ENCODE measurements around the gene LSR. TPM values are rescaled to one million over a fixed set of nuclear protein-coding genes. Genes with fewer than 3 reads are reported as not detected.

The LSR gene
- total RNA-seq, 1 donor from 2014 or later, result 18.1 TPM

DNA sequence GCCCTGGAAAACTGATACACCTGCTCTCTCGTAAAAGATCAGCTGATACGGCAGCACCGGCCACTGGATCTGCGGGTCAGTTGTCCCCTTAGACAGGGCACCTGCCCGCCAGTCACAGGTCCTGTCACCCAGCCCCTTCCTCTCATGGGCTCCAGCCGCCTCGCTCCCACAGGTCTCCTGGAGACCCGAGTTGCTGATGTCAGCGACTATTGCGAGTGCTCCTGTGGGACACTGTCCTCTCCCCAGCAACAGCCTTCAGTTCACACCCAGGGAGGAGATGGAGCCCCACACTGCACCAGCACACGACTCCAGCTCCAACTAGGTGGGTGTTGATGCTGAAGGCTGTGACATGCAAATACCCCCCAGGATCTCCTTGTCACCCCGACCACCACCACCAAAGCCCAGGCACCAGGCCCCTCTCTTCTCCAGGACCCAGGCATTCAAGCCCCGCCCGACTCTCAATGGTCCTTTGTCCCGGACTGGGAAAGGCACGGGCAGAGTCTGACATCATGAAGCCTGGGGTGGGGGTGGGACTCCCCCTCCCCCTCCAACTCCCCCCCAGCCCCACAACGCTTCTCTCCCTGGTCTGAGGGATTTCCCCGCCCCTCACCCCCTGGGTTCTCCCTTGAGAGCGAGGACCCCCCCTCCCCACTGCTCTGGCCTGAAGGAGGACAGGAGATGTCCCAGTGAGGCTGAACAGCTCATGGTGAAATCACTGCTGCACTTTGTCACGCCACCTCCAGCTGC, 41.8 kb downstream of the LSR start:
- Mint-ChIP-seq H3K27ac (ENCODE audit: unreplicated experiment) (no peak overlapping the region), H3K4me3 (ENCODE audit: unreplicated experiment) (no peak overlapping the region), H3K9me3 (ENCODE audit: unreplicated experiment) (no peaks in the 10 kb centered on the region), H3K27me3 (ENCODE audit: low read depth, unreplicated experiment) (peaks cover 31% of the 10 kb centered on the region), H3K4me1 (ENCODE audit: low read depth, unreplicated experiment) (no peaks in the 10 kb centered on the region), H3K36me3 (ENCODE audit: low read depth, unreplicated experiment) (no peaks in the 10 kb centered on the region)
- H3K4me1 ChIP-seq (ENCODE audit: insufficient read depth, low read length), result no peaks in the 10 kb centered on the region
- no peak overlapping the region for H3K27ac ChIP-seq (ENCODE audit: low read depth, low read length)
- no peak for DNase-seq (ENCODE audit: low read depth)
- no peaks in the 10 kb centered on the region for H3K9me3 ChIP-seq (ENCODE audit: insufficient read depth, low read depth, low read length)
- no peaks in the 10 kb centered on the region for H3K36me3 ChIP-seq (ENCODE audit: insufficient read depth, low read length)
- no peak overlapping the region for H3K9ac ChIP-seq (ENCODE audit: low read length)
- H2AFZ ChIP-seq (ENCODE audit: low read depth, low read length), result no peak overlapping the region
- no peaks in the 10 kb centered on the region for H3K79me2 ChIP-seq (ENCODE audit: insufficient read depth, low read length)
- H4K20me1 ChIP-seq (ENCODE audit: insufficient read depth, low read length), result no peaks in the 10 kb centered on the region
- no peak for TF ChIP-seq EZH2 (IDR thresholded peaks at IDR 0.05; ENCODE audit: insufficient read depth, low read length)
- TF ChIP-seq, protein P1, sequence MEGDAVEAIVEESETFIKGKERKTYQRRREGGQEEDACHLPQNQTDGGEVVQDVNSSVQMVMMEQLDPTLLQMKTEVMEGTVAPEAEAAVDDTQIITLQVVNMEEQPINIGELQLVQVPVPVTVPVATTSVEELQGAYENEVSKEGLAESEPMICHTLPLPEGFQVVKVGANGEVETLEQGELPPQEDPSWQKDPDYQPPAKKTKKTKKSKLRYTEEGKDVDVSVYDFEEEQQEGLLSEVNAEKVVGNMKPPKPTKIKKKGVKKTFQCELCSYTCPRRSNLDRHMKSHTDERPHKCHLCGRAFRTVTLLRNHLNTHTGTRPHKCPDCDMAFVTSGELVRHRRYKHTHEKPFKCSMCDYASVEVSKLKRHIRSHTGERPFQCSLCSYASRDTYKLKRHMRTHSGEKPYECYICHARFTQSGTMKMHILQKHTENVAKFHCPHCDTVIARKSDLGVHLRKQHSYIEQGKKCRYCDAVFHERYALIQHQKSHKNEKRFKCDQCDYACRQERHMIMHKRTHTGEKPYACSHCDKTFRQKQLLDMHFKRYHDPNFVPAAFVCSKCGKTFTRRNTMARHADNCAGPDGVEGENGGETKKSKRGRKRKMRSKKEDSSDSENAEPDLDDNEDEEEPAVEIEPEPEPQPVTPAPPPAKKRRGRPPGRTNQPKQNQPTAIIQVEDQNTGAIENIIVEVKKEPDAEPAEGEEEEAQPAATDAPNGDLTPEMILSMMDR (IDR thresholded peaks at IDR 0.05; ENCODE audit: insufficient read depth, low read depth, low read length), result no peak
- FAIRE-seq, result no peak
- no peak overlapping the region for H3K4me3 ChIP-seq (ENCODE audit: insufficient read depth, low read depth, low read length)
- peaks cover 7% of the 10 kb centered on the region for H3K27me3 ChIP-seq (ENCODE audit: insufficient read depth, low read length)
- no peak overlapping the region for H3K4me2 ChIP-seq (ENCODE audit: low read length)

DNA sequence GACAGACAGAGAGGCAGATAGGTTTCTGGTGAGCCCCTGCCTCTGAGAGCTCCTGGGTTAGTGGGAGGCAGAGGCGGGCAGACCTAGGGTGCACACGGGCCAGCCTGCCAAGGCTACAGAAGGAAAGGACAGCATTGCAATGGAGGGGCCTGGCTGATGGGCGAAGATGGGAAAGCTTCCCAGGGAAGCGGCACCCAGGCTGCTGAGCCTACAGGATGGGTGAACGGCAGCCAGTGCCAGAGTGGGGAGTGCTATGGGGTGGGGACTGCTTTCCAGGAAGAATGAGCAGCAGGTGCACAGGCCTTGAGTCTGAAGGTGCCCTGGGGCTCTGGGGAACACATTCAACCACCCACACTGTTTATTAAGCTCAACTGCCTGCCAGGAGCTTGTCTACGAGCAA, 42.5 kb downstream of the LSR start:
- peaks cover 31% of the 10 kb centered on the region for H3K27me3 Mint-ChIP-seq (ENCODE audit: low read depth, unreplicated experiment)
- Histone ChIP-seq H3K4me1 (ENCODE audit: insufficient read depth, low read length) (no peaks in the 10 kb centered on the region), H3K4me2 (ENCODE audit: low read length) (no peak overlapping the region), H3K9me3 (ENCODE audit: insufficient read depth, low read depth, low read length) (no peaks in the 10 kb centered on the region), H3K27ac (ENCODE audit: low read depth, low read length) (no peak overlapping the region), H4K20me1 (ENCODE audit: insufficient read depth, low read length) (no peaks in the 10 kb centered on the region), H3K9ac (ENCODE audit: low read length) (no peak overlapping the region), H3K36me3 (ENCODE audit: insufficient read depth, low read length) (no peaks in the 10 kb centered on the region), H3K79me2 (ENCODE audit: insufficient read depth, low read length) (no peaks in the 10 kb centered on the region), H3K27me3 (ENCODE audit: insufficient read depth, low read length) (peaks cover 7% of the 10 kb centered on the region), H3K4me3 (ENCODE audit: insufficient read depth, low read depth, low read length) (no peak overlapping the region), H2AFZ (ENCODE audit: low read depth, low read length) (no peak overlapping the region)
- DNase-seq (ENCODE audit: low read depth) (no peak), FAIRE-seq (no peak)
- no peaks in the 10 kb centered on the region for H3K4me1 Mint-ChIP-seq (ENCODE audit: low read depth, unreplicated experiment)
- H3K27ac Mint-ChIP-seq (ENCODE audit: unreplicated experiment), result no peak overlapping the region
- no peaks in the 10 kb centered on the region for H3K9me3 Mint-ChIP-seq (ENCODE audit: unreplicated experiment)
- no peaks in the 10 kb centered on the region for H3K36me3 Mint-ChIP-seq (ENCODE audit: low read depth, unreplicated experiment)
- TF ChIP-seq EZH2 (IDR thresholded peaks at IDR 0.05; ENCODE audit: insufficient read depth, low read length), result no peak
- TF ChIP-seq, protein P1 (IDR thresholded peaks at IDR 0.05; ENCODE audit: insufficient read depth, low read depth, low read length), result no peak
- no peak overlapping the region for H3K4me3 Mint-ChIP-seq (ENCODE audit: unreplicated experiment)

DNA sequence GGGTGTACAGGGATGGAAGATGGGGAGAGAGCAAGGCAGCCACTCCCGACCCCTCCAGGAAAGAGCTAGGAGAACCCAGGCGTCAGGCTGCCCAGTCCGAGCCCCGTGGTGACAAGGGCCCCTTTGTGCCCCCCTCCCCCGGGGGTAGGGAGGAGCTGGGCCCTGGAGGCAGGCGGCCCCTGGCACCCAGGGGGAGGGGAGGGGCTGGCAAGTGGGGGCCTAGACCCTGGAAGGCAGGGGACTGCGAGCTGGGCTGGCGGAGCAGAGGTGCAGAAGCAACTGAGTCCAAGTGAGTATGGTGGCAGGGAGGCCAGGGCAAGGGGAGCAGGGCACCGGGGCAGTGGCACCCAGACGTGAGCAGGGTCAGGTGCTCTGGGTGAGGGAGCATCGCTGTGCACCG, 43.1 kb downstream of the LSR start, which contains the start of gene MAG:
Gene MAG, plus strand, starts transcription at position 246 of the 400 bp plus-strand sequence. CDS start 3,248 bp downstream, outside the sequence.
- no peak for TF ChIP-seq EZH2 (IDR thresholded peaks at IDR 0.05; ENCODE audit: insufficient read depth, low read length)
- TF ChIP-seq, protein P1 (IDR thresholded peaks at IDR 0.05; ENCODE audit: insufficient read depth, low read depth, low read length), result no peak
- no peak for DNase-seq (ENCODE audit: low read depth)
- H3K27ac Mint-ChIP-seq (ENCODE audit: unreplicated experiment), result no peak within 1 kb of the TSS

More for the DNA sequence above, 43.1 kb downstream of the LSR start, which contains the start of gene MAG:
- no peak within 1 kb of the TSS for H3K4me2 ChIP-seq (ENCODE audit: low read length)
- H3K4me1 ChIP-seq (ENCODE audit: insufficient read depth, low read length), result no peaks in the 10 kb centered on the region
- no peak within 1 kb of the TSS for H3K9ac ChIP-seq (ENCODE audit: low read length)
- no peak within 1 kb of the TSS for H2AFZ ChIP-seq (ENCODE audit: low read depth, low read length)
- no peaks in the 10 kb centered on the region for H3K79me2 ChIP-seq (ENCODE audit: insufficient read depth, low read length)
- H3K27ac ChIP-seq (ENCODE audit: low read depth, low read length), result no peak within 1 kb of the TSS
- no peaks in the 10 kb centered on the region for H3K9me3 Mint-ChIP-seq (ENCODE audit: unreplicated experiment)
- no peaks in the 10 kb centered on the region for H3K9me3 ChIP-seq (ENCODE audit: insufficient read depth, low read depth, low read length)
- H4K20me1 ChIP-seq (ENCODE audit: insufficient read depth, low read length), result no peaks in the 10 kb centered on the region
- H3K27me3 ChIP-seq (ENCODE audit: insufficient read depth, low read length), result peaks cover 7% of the 10 kb centered on the region
- H3K36me3 ChIP-seq (ENCODE audit: insufficient read depth, low read length), result no peaks in the 10 kb centered on the region
- peaks cover 31% of the 10 kb centered on the region for H3K27me3 Mint-ChIP-seq (ENCODE audit: low read depth, unreplicated experiment)
- no peaks in the 10 kb centered on the region for H3K36me3 Mint-ChIP-seq (ENCODE audit: low read depth, unreplicated experiment)
- H3K4me3 ChIP-seq (ENCODE audit: insufficient read depth, low read depth, low read length), result no peak within 1 kb of the TSS
- FAIRE-seq, result no peak
- no peaks in the 10 kb centered on the region for H3K4me1 Mint-ChIP-seq (ENCODE audit: low read depth, unreplicated experiment)
- H3K4me3 Mint-ChIP-seq (ENCODE audit: unreplicated experiment), result no peak within 1 kb of the TSS
